H1 (cell line): Measurements from ENCODE around the gene CFAP221. TPM values are rescaled to one million over a fixed set of nuclear protein-coding genes. Genes with fewer than 3 reads are reported as not detected.

ENCODE experiments used
- CTCF ChIA-PET: fragments of 300-600 bp; sonication (Branson Sonifier 250); formaldehyde crosslinking; loops from one replicate; lab custom pipeline; 2021; ENCODE audit not compliant: partially characterized antibody; lab: Charles Lee
- POLR2A ChIA-PET: fragments of 300-600 bp; sonication (Branson Sonifier 250); formaldehyde crosslinking; loops from one replicate; lab custom pipeline; 2021; ENCODE audit warnings: inconsistent platforms; ENCODE audit not compliant: partially characterized antibody; lab: Charles Lee
- DNase-seq, 2 experiments: peaks; one replicate each; pipeline versions ENCODE4 v3.0.0 to v3.0.0-alpha.2; 2010 to 2022; ENCODE audit warnings: low spot score in 2 of 2, low read depth in 1 of 2, mixed read lengths in 1 of 2
- FAIRE-seq: peaks from 2 replicates; lab custom pipeline; 2011; peaks lifted over from hg19 to GRCh38; lab: Jason Lieb, UNC
- H2AFZ ChIP-seq: 2 replicates; pipeline ENCODE4 v1.8.1; 2012; ENCODE audit warnings: low read length, inconsistent platforms
- H2AK5ac ChIP-seq: 2 replicates; pipeline ENCODE4 v1.6.1; 2013; ENCODE audit warnings: low read depth, low read length
- H2BK120ac ChIP-seq: replicated peaks from 2 replicates; pipeline ENCODE3; 2013; ENCODE audit warnings: low read depth, low read length, inconsistent platforms
- H2BK12ac ChIP-seq: 2 replicates; pipeline ENCODE4 v1.6.1; 2013; ENCODE audit warnings: low read depth, low read length
- H2BK15ac ChIP-seq: 2 replicates; pipeline ENCODE4 v1.6.1; 2013; ENCODE audit warnings: low read length
- H2BK20ac ChIP-seq: 2 replicates; pipeline ENCODE4 v1.6.1; 2013; ENCODE audit warnings: low read length
- H2BK5ac ChIP-seq: 2 replicates; pipeline ENCODE4 v1.6.1; 2013; ENCODE audit warnings: low read depth, low read length
- H3K14ac ChIP-seq: 2 replicates; pipeline ENCODE4 v1.6.1; 2013; ENCODE audit warnings: inconsistent platforms; ENCODE audit not compliant: insufficient read length
- H3K18ac ChIP-seq: 2 replicates; pipeline ENCODE4 v1.6.1; 2013; ENCODE audit warnings: low read length; ENCODE audit errors: extremely low read depth
- H3K23ac ChIP-seq: 2 replicates; pipeline ENCODE4 v1.6.1; 2013; ENCODE audit warnings: inconsistent platforms; ENCODE audit not compliant: insufficient read length
- H3K23me2 ChIP-seq: 2 replicates; pipeline ENCODE4 v1.6.1; 2013; ENCODE audit warnings: low read depth, low read length
- H3K27ac ChIP-seq: 2 replicates; pipeline ENCODE4 v1.6.1; 2011; ENCODE audit warnings: low read depth, low read length, inconsistent platforms
- H3K27me3 ChIP-seq, 4 experiments: replicated peaks in 1 of 4; 1 replicate in 1 of 4; 2 replicates in 3 of 4; pipeline versions ENCODE4 v1.6.1 to v1.8.1; 2011 to 2013; ENCODE audit warnings: low read length in 3 of 4, mild to moderate bottlenecking in 3 of 4, inconsistent platforms in 2 of 4, mixed read lengths in 2 of 4, moderate library complexity in 1 of 4; ENCODE audit not compliant: control insufficient read depth in 3 of 4, insufficient read depth in 3 of 4; ENCODE audit errors: extremely low read depth in 1 of 4
- H3K36me3 ChIP-seq, 4 experiments: 2 replicates each; pipeline versions ENCODE4 v1.6.1 to v1.8.1; 2011 to 2013; ENCODE audit warnings: mild to moderate bottlenecking in 4 of 4, low read length in 3 of 4, moderate library complexity in 2 of 4, control low read depth in 1 of 4, inconsistent platforms in 1 of 4; ENCODE audit not compliant: insufficient read depth in 4 of 4, control insufficient read depth in 2 of 4
- H3K4ac ChIP-seq: replicated peaks from 2 replicates; pipeline ENCODE3; 2013; ENCODE audit warnings: low read length, low read depth, mixed read lengths, inconsistent platforms; ENCODE audit not compliant: insufficient read length
- H3K4me1 ChIP-seq, 4 experiments: replicated peaks in 1 of 4; 1 replicate in 1 of 4; 2 replicates in 3 of 4; pipeline versions ENCODE4 v1.6.1 to v1.8.1; 2011 to 2013; ENCODE audit warnings: low read length in 3 of 4, inconsistent platforms in 2 of 4, mixed read lengths in 1 of 4; ENCODE audit not compliant: insufficient read depth in 4 of 4, control insufficient read depth in 3 of 4
- H3K4me2 ChIP-seq, 2 experiments: 2 replicates each; pipeline versions ENCODE4 v1.6.1 to v1.8.1; 2011 to 2013; ENCODE audit warnings: low read depth in 2 of 2, low read length in 2 of 2, control low read depth in 1 of 2, inconsistent platforms in 1 of 2, mild to moderate bottlenecking in 1 of 2; ENCODE audit not compliant: insufficient read depth in 1 of 2
- H3K4me3 ChIP-seq, 4 experiments: fragments of 200-600, 300-600 bp in 1 of 4; sonication (generic), shearing (Covaris generic), sonication (Bioruptor Twin) in 1 of 4; 2 replicates each; pipeline versions ENCODE4 v1.5.1 to v1.8.1; 2011 to 2016; ENCODE audit warnings: low read length in 4 of 4, low read depth in 3 of 4, control low read depth in 2 of 4, inconsistent platforms in 2 of 4, mild to moderate bottlenecking in 2 of 4, mixed read lengths in 1 of 4, moderate library complexity in 1 of 4; ENCODE audit not compliant: insufficient read depth in 2 of 4; ENCODE audit errors: extremely low read depth in 1 of 4
- H3K56ac ChIP-seq: replicated peaks from 2 replicates; pipeline ENCODE3; 2013; ENCODE audit warnings: low read depth, mild to moderate bottlenecking, mixed read lengths, low read length, inconsistent platforms; ENCODE audit not compliant: insufficient read length
- H3K79me1 ChIP-seq: 2 replicates; pipeline ENCODE4 v1.6.1; 2013; ENCODE audit warnings: low read depth, low read length, control low read depth
- H3K79me2 ChIP-seq, 2 experiments: 2 replicates each; pipeline versions ENCODE4 v1.6.1 to v1.8.1; 2012 to 2013; ENCODE audit warnings: low read length in 2 of 2, mild to moderate bottlenecking in 2 of 2, inconsistent platforms in 1 of 2; ENCODE audit not compliant: insufficient read depth in 2 of 2, control insufficient read depth in 1 of 2
- H3K9ac ChIP-seq, 4 experiments: replicated peaks in 1 of 4; 1 replicate in 1 of 4; 2 replicates in 3 of 4; pipeline versions ENCODE4 v1.6.1 to v1.8.1; 2011 to 2013; ENCODE audit warnings: low read depth in 3 of 4, low read length in 3 of 4, control low read depth in 2 of 4, mild to moderate bottlenecking in 2 of 4, moderate library complexity in 2 of 4, inconsistent platforms in 1 of 4; ENCODE audit errors: extremely low read depth in 1 of 4
- H3K9me3 ChIP-seq, 2 experiments: 2 replicates each; pipeline versions ENCODE4 v1.6.1 to v1.8.1; 2012 to 2013; ENCODE audit warnings: mild to moderate bottlenecking in 2 of 2, moderate library complexity in 2 of 2, control low read depth in 1 of 2, inconsistent platforms in 1 of 2, low read depth in 1 of 2, low read length in 1 of 2, mixed read lengths in 1 of 2; ENCODE audit not compliant: insufficient read depth in 2 of 2
- H4K20me1 ChIP-seq, 2 experiments: replicated peaks in 1 of 2; 2 replicates each; pipeline versions ENCODE3 to v1.8.1; 2011 to 2013; ENCODE audit warnings: inconsistent platforms in 2 of 2, low read length in 2 of 2, mild to moderate bottlenecking in 1 of 2; ENCODE audit not compliant: insufficient read depth in 2 of 2, control insufficient read depth in 1 of 2
- H4K5ac ChIP-seq: 2 replicates; pipeline ENCODE4 v1.6.1; 2013; ENCODE audit warnings: low read length, low read depth, mixed read lengths, inconsistent platforms; ENCODE audit not compliant: insufficient read length
- H4K8ac ChIP-seq: 2 replicates; pipeline ENCODE4 v1.8.0; 2013; ENCODE audit warnings: mild to moderate bottlenecking, moderate library complexity, low read length, inconsistent platforms; ENCODE audit not compliant: insufficient read depth; ENCODE audit errors: extremely low read depth
- H4K91ac ChIP-seq: replicated peaks from 2 replicates; pipeline ENCODE3; 2013; ENCODE audit warnings: low read length, mixed read lengths, inconsistent platforms; ENCODE audit not compliant: insufficient read length
- whole genome bisulfite sequencing, 2 experiments: shearing (Covaris generic) in 1 of 2; methylation state at CpG; one replicate each; pipeline versions ENCODE4 v1.1.6 to v1.1.7; 2013 to 2015; ENCODE audit warnings: low lambda C conversion rate in 2 of 2, mixed read lengths in 2 of 2, inconsistent platforms in 1 of 2, low coverage in 1 of 2, missing lambda C conversion rate in 1 of 2; ENCODE audit not compliant: insufficient replicate concordance in 2 of 2, insufficient coverage in 1 of 2, insufficient read length in 1 of 2; ENCODE audit errors: extremely low coverage in 1 of 2, missing lambda C conversion rate in 1 of 2; 5-methylcytosine and 5-hydroxymethylcytosine counted together
- polyA plus RNA-seq, 7 experiments: library from polyadenylated mRNA; depleted of rRNA in 3 of 7; stranded (reverse) in 5 of 7; unstranded in 2 of 7; fragments of >200 nt in 5 of 7; fragments of 200-250 nt in 2 of 7; gene quantifications; 1 replicate in 5 of 7; 2 replicates in 1 of 7; 4 replicates in 1 of 7; pipeline versions ENCODE4 v1.2.1 to v1.2.3, GENCODE V29; 2011 to 2013; ENCODE audit warnings: missing spikeins in 2 of 7, mixed read lengths in 2 of 7
- total RNA-seq: library from RNA; stranded (reverse); fragmentation: NEBNext Ultra II Directional; extraction: Animal tissue kit (Norgen Biotek cat#: 25700); gene quantifications from 2 replicates; pipeline ENCODE4 v1.2.1, GENCODE V29; 2021

Gene CFAP221
- total and polyA plus RNA-seq, 2 of the 8 experiments (the other 6 are each of a cell fraction or from before 2014, with no cell fraction given): 0.14 to 0.71 TPM

GRCh38 chr2:119672161-119672862, 128.1 kb downstream of the CFAP221 start:
- no peak overlapping the region for H4K5ac ChIP-seq
- H2BK12ac ChIP-seq: peak overlapping the region; percentile 44; the same call in 1 of the 2 replicates
- H3K4me3 ChIP-seq: no peak overlapping the region
- H2AK5ac ChIP-seq: peak overlapping the region; percentile 4; the same call in 1 of the 2 replicates
- peaks cover 3 to 11% (median 10%) of the 10 kb centered on the region in 4 experiments; a peak in 6 of 7 replicates for H3K4me1 ChIP-seq
- no peaks in the 10 kb centered on the region for H4K20me1 ChIP-seq
- peak overlapping the region; percentile 20 for H4K91ac ChIP-seq
- H3K4me2 ChIP-seq: 0 out of 4 replicates have a peak overlapping the region, but pooled peaks of 1 of the 2 experiments have one; percentile 32
- H3K27ac ChIP-seq: no peak overlapping the region
- H2BK15ac ChIP-seq: peak overlapping the region; percentile 84; the same call in 1 of the 2 replicates
- no peak overlapping the region for H3K9ac ChIP-seq
- H4K8ac ChIP-seq: no peak overlapping the region
- peak overlapping the region; percentile 20; the same call in 1 of the 2 replicates for H2BK5ac ChIP-seq
- ChIA-PET POLR2A (interaction anchor here (0.8 to 1.9 kb wide), 4 partner anchors 8 to 32 kb away, joined by 3 to 5 read pairs (median 3); no protein-coding TSS in a partner anchor), CTCF (interaction anchor here (0.5 to 1.4 kb wide), 5 partner anchors 11 to 346 kb away, joined by 3 to 5 read pairs (median 3); no protein-coding TSS in a partner anchor)
- peak overlapping the region; percentile 8; the same call in 1 of the 2 replicates for H2BK20ac ChIP-seq
- no peaks in the 10 kb centered on the region for H3K27me3 ChIP-seq
- no peak overlapping the region for H3K23ac ChIP-seq
- 0 out of 2 replicates have a peak overlapping the region, but pooled peaks have one; percentile 11 for H2AFZ ChIP-seq
- WGBS, 2 experiments: 84% methylated on average over 5 of the region's 5 CpGs; no CpG with 5 or more reads in 1 of the 2 experiments
- H3K79me2 ChIP-seq: no peaks in the 10 kb centered on the region
- no peak overlapping the region for H3K14ac ChIP-seq
- H3K23me2 ChIP-seq: no peaks in the 10 kb centered on the region
- H3K9me3 ChIP-seq: no peaks in the 10 kb centered on the region
- FAIRE-seq: no peak
- H2BK120ac ChIP-seq: peak overlapping the region; percentile 24
- no peak for DNase-seq
- no peak overlapping the region for H3K4ac ChIP-seq
- no peak overlapping the region for H3K56ac ChIP-seq
- no peaks in the 10 kb centered on the region for H3K36me3 ChIP-seq
- peak overlapping the region; percentile 75; the same call in 1 of the 2 replicates for H3K18ac ChIP-seq
- H3K79me1 ChIP-seq: no peaks in the 10 kb centered on the region
